GM12878 (cell line): ENCODE data around the gene ZBTB22. TPM values are rescaled to one million over a fixed set of nuclear protein-coding genes. Genes with fewer than 3 reads are reported as not detected.

ENCODE experiments used
- ATAC-seq: fragments of 200-7000 bp; cut with Tn5 transposase; 3 replicates; pipeline ENCODE4 v1.9.1; 2020; ENCODE audit warnings: mild to moderate bottlenecking, moderate library complexity
- BruUV-seq: library from RNA; stranded (reverse); fragments of 400-500 nt; replicated peaks from 2 replicates; lab custom pipeline; 2021; lab: Mats Ljungman, UMichigan
- CTCF ChIA-PET: fragments of 300-600 bp; sonication (Branson Sonifier 250); formaldehyde crosslinking; extraction: SDS; loops from one replicate; lab custom pipeline; 2021; ENCODE audit warnings: inconsistent platforms; lab: Yijun Ruan, JAX
- POLR2A ChIA-PET: fragments of 350-600 bp; formaldehyde crosslinking; extraction: SDS; loops from one replicate; lab custom pipeline; 2021; ENCODE audit warnings: inconsistent platforms; lab: Charles Lee
- RAD21 ChIA-PET: fragments of 300-600 bp; sonication (Branson Sonifier 250); formaldehyde crosslinking; loops from one replicate; lab custom pipeline; 2023; ENCODE audit warnings: antibody characterized with exemption; ENCODE audit not compliant: unreplicated experiment; lab: Charles Lee
- SMC1A ChIA-PET: fragments of 300-600 bp; sonication (Branson Sonifier 250); formaldehyde crosslinking; loops from one replicate; lab custom pipeline; 2023; ENCODE audit not compliant: unreplicated experiment, uncharacterized antibody; lab: Charles Lee
- DNase-seq: peaks from one replicate; pipeline ENCODE4 v3.0.0-alpha.2; 2011; ENCODE audit warnings: low read depth, low spot score
- FAIRE-seq: peaks from 3 replicates; lab custom pipeline; 2011; peaks lifted over from hg19 to GRCh38; lab: Jason Lieb, UNC
- H2AFZ ChIP-seq: 2 replicates; pipeline ENCODE4 v1.6.0; 2011; ENCODE audit warnings: low read depth, low read length, control low read depth; ENCODE audit not compliant: control insufficient read depth
- H3K27ac ChIP-seq: 2 replicates; pipeline ENCODE4 v1.5.1; 2011; ENCODE audit warnings: control low read depth; ENCODE audit not compliant: control insufficient read depth, insufficient read depth
- H3K27me3 ChIP-seq, 2 experiments: replicated peaks in 1 of 2; 2 replicates each; pipeline versions ENCODE4 v1.6.0 to v1.6.1; 2011; ENCODE audit warnings: low read length in 1 of 2; ENCODE audit not compliant: control insufficient read depth in 2 of 2, insufficient read depth in 2 of 2
- H3K36me3 ChIP-seq, 2 experiments: 2 replicates each; pipeline ENCODE4 v1.5.1; 2011; ENCODE audit warnings: low read length in 1 of 2; ENCODE audit not compliant: control insufficient read depth in 2 of 2, insufficient read depth in 2 of 2
- H3K4me1 ChIP-seq: 2 replicates; pipeline ENCODE4 v1.6.1; 2011; ENCODE audit warnings: mild to moderate bottlenecking, low read length, moderate library complexity, mixed read lengths; ENCODE audit not compliant: control insufficient read depth, insufficient read depth
- H3K4me2 ChIP-seq: 2 replicates; pipeline ENCODE4 v1.6.0; 2011; ENCODE audit warnings: control low read depth; ENCODE audit not compliant: control insufficient read depth, insufficient read depth
- H3K4me3 ChIP-seq: fragments of 200-600 bp; sonication (generic); 2 replicates; pipeline ENCODE4 v1.5.1; 2016
- H3K79me2 ChIP-seq: 2 replicates; pipeline ENCODE4 v1.6.0; 2011; ENCODE audit warnings: low read length; ENCODE audit not compliant: control insufficient read depth, insufficient read depth
- H3K9ac ChIP-seq: 2 replicates; pipeline ENCODE4 v1.8.0; 2011; ENCODE audit warnings: low read length, control low read depth, mixed read lengths; ENCODE audit not compliant: control insufficient read depth, insufficient read depth
- H3K9me3 ChIP-seq: replicated peaks from 3 replicates; pipeline ENCODE4 v1.5.1; 2011; ENCODE audit warnings: mild to moderate bottlenecking, low read length; ENCODE audit not compliant: control insufficient read depth, insufficient read depth
- H4K20me1 ChIP-seq: 2 replicates; pipeline ENCODE4 v1.6.0; 2011; ENCODE audit not compliant: control insufficient read depth, insufficient read depth
- BHLHE40 ChIP-seq, 2 experiments: fragments of 450-650 bp in 1 of 2; IDR thresholded peaks; 2 replicates each; pipeline ENCODE4 v1.6.1; 2011 to 2017; ENCODE audit warnings: low read depth in 2 of 2, borderline replicate concordance in 1 of 2, improper control_type of control experiment in 1 of 2, low read length in 1 of 2, mild to moderate bottlenecking in 1 of 2
- CBX3 ChIP-seq: fragments of 200-600 bp; sonication (generic); IDR thresholded peaks from 2 replicates; pipeline ENCODE4 v1.6.1; 2016; ENCODE audit warnings: low read depth, borderline replicate concordance
- CHD2 ChIP-seq: IDR thresholded peaks from 2 replicates; pipeline ENCODE4 v1.6.1; 2011; ENCODE audit warnings: low read depth, low read length, improper control_type of control experiment, borderline replicate concordance
- MTA2 ChIP-seq: fragments of 450-650 bp; IDR thresholded peaks from 2 replicates; pipeline ENCODE4 v1.6.1; 2016; ENCODE audit warnings: low read depth, mild to moderate bottlenecking, moderate library complexity
- NR2C1 ChIP-seq: fragments of 450-650 bp; IDR thresholded peaks from 2 replicates; pipeline ENCODE4 v1.6.1; 2017; ENCODE audit warnings: antibody characterized with exemption, mild to moderate bottlenecking, moderate library complexity
- RAD51 ChIP-seq: fragments of 450-650 bp; IDR thresholded peaks from 2 replicates; pipeline ENCODE4 v1.6.1; 2016; ENCODE audit warnings: moderate library complexity, mild to moderate bottlenecking, inconsistent platforms
- RUNX3 ChIP-seq: IDR thresholded peaks from 2 replicates; pipeline ENCODE4 v1.6.1; 2012; ENCODE audit warnings: low read length, inconsistent platforms
- SIN3A ChIP-seq: IDR thresholded peaks from 2 replicates; pipeline ENCODE4 v1.6.1; 2012; ENCODE audit warnings: low read depth, low read length, improper control_type of control experiment
- WGBS: methylation state at CpG from one replicate; pipeline ENCODE4 v1.1.6; 2016; ENCODE audit warnings: low lambda C conversion rate; ENCODE audit not compliant: insufficient replicate concordance, insufficient coverage; ENCODE audit errors: missing lambda C conversion rate; 5-methylcytosine and 5-hydroxymethylcytosine counted together
- in situ Hi-C: fragments of 300-500 bp; cut with MboI; formaldehyde crosslinking; loops from 9 replicates; pipeline ENCODE4 v1.14.3; 2018; ENCODE audit warnings: mixed read lengths
- intact Hi-C: fragments of 100-400 bp; cut with micrococcal nuclease; formaldehyde crosslinking; loops from one replicate; pipeline ENCODE4 v1.14.2; 2022; ENCODE audit not compliant: unreplicated experiment
- polyA plus RNA-seq, 11 experiments: library from polyadenylated mRNA; depleted of rRNA in 4 of 11; unstranded in 6 of 11; stranded (reverse) in 5 of 11; fragments of >200 nt; fragmentation: Nextera tagmentation in 4 of 11; fragmentation: Illumina TruSeq in 1 of 11; extraction: Ambion mirVana in 4 of 11; extraction: Trizol in 1 of 11; gene quantifications; 1 replicate in 1 of 11; 2 replicates in 10 of 11; pipeline versions ENCODE4 v1.2.1 to v1.2.3, GENCODE V29; 2011 to 2016; ENCODE audit warnings: inconsistent platforms in 2 of 11, missing spikeins in 2 of 11, low read depth in 1 of 11
- total RNA-seq, 4 experiments: library from RNA; depleted of rRNA in 3 of 4; stranded (reverse); fragments of >200 nt in 3 of 4; fragmentation: Illumina TruSeq in 1 of 4; extraction: Trizol in 1 of 4; gene quantifications; 2 replicates each; pipeline versions ENCODE4 v1.2.1 to v1.2.3, GENCODE V29; 2013 to 2021
- TF ChIP-seq, protein P1 (sequence below): IDR thresholded peaks from 2 replicates; pipeline ENCODE4 v1.6.1; 2012; ENCODE audit warnings: low read depth, low read length, improper control_type of control experiment
- TF ChIP-seq, protein P2 (sequence below): fragments of 450-650 bp; IDR thresholded peaks from 2 replicates; pipeline ENCODE4 v1.6.1; 2016; ENCODE audit warnings: mild to moderate bottlenecking
- TF ChIP-seq, protein P3 (sequence below): IDR thresholded peaks from 2 replicates; pipeline ENCODE4 v1.6.1; 2011; ENCODE audit warnings: low read depth, low read length, improper control_type of control experiment, borderline replicate concordance
- TF ChIP-seq, protein P4 (sequence below): fragments of 450-650 bp; IDR thresholded peaks from 2 replicates; pipeline ENCODE4 v1.6.1; 2017; ENCODE audit warnings: mild to moderate bottlenecking, low read depth, inconsistent platforms; ENCODE audit not compliant: poor library complexity, severe bottlenecking
- TF ChIP-seq, protein P5 (sequence below): fragments of 450-650 bp; formaldehyde crosslinking; IDR thresholded peaks from 2 replicates; pipeline ENCODE4 v1.5.0; 2022; ENCODE audit warnings: mild to moderate bottlenecking, missing genetic modification characterization

ZBTB22 gene
- total and polyA plus RNA-seq, 10 of the 15 experiments (the other 5 are each of a cell fraction or from before 2014, with no cell fraction given) = 0.11 to 9.9 (median 4.8) TPM

DNA sequence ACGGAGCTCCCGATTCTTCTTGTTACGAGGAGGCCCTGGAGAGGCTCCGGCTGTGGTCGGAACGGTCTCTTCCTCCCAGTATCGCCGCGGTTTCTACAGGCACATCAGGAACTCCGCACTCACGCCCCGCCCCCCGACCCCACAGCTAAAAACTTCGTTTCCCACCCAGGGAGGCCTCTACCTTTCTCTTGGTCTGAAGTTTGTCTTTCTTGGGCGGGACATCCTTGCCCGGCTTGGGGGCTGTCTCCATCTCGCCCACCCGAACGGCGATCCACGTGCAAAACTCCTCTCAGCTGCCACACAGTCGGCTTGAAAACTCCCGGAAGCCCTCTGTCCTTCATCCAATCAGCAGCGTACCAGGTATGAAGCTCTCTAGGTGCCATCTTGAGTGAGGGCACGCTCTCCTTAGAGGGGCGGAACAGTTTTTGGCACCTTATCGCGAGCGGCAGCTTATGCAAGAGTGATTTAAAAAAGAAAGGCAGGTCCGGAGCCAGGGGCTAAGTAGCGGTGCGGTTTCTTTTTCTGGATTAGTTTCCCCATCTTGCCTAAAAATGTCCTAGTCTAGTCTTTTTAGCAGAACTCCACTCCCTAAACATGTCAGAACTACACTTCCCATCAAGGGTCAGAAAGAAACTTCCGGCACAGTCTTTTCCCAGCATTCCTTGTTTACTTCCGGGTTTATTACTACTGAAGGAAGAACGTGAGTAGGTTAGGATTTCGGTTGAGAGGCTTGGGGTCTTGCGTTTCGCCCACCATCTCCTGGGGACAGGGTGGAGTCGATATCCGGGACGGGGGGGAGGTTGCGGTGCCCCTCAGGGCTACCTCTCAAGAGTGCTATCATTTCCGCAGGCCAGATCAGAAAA, 28.4 kb downstream of the ZBTB22 start, which contains the start of the genes PFDN6 and WDR46:
PFDN6 (plus strand) TSS at position 681 of the 863 bp plus-strand sequence. CDS start 256 bp downstream, outside the sequence.
WDR46 (minus strand) TSS at position 319 of the 863 bp plus-strand sequence; CDS start at position 250, 69 bp downstream.
- Histone ChIP-seq H3K79me2 (peaks cover 31% of the 10 kb centered on the region), H3K4me2 (peak within 1 kb of the TSS; percentile 80), H3K27me3 (no peaks in the 10 kb centered on the region), H3K27ac (peak within 1 kb of the TSS; percentile 74), H2AFZ (peak within 1 kb of the TSS; percentile 98), H3K4me1 (no peaks in the 10 kb centered on the region), H4K20me1 (no peaks in the 10 kb centered on the region), H3K4me3 (peak within 1 kb of the TSS; percentile 78), H3K36me3 (peaks cover 2 to 30% of the 10 kb centered on the region in 2 experiments; a peak in 3 of 4 replicates), H3K9me3 (no peaks in the 10 kb centered on the region), H3K9ac (peak within 1 kb of the TSS; percentile 73)
- WGBS = 1% methylated on average over 43 of the region's 43 CpGs
- FAIRE-seq (peak; percentile 99), ATAC-seq (peak; percentile 99), DNase-seq (peak; percentile 89)
- in situ Hi-C loops (no loop called here), intact Hi-C loops (loop anchor here (1.0 kb wide), 2 partner anchors 9 to 12 kb away; partner anchors contain the start of genes B3GALT4 and RGL2)
- ChIA-PET POLR2A (interaction anchor here (0.6 to 3.5 kb wide), 11 partner anchors 9 to 177 kb away, joined by 3 to 60 read pairs (median 8); partner anchors contain the start of genes B3GALT4, CUTA, RGL2 and RPS18), RAD21 (interaction anchor here (0.6 to 2.6 kb wide), 11 partner anchors 9 to 1550 kb away, joined by 3 to 12 read pairs (median 5); partner anchors contain the start of genes B3GALT4, RPS18, VPS52 and ZBTB22), CTCF (interaction anchor here (1.2 to 5.0 kb wide), 3 partner anchors 10 to 55 kb away, joined by 4 to 28 read pairs (median 8); partner anchors contain the start of genes B3GALT4 and RGL2), SMC1A (interaction anchor here (1.3 to 4.4 kb wide), 7 partner anchors 8 to 29 kb away, joined by 3 to 25 read pairs (median 5); partner anchors contain the start of genes B3GALT4, RPS18, VPS52 and ZBTB22)
- no TSS peak for BruUV-seq
- TF ChIP-seq MTA2 (peak; percentile 92), RUNX3 (peak; percentile 63), SIN3A (peak; percentile 98), BHLHE40 (IDR thresholded peaks at IDR 0.05; ENCODE audit: borderline replicate concordance in 1 of 2, low read depth in 2 of 2, low read length in 1 of 2) (peak; percentile 76 to 86), CHD2 (peak; percentile 88), CBX3 (no peak), NR2C1 (peak; percentile 99), RAD51 (no peak; the same call in 1 of the 2 replicates)
- TF ChIP-seq, protein P1, sequence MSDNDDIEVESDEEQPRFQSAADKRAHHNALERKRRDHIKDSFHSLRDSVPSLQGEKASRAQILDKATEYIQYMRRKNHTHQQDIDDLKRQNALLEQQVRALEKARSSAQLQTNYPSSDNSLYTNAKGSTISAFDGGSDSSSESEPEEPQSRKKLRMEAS = peak; percentile 95
- TF ChIP-seq, protein P2, sequence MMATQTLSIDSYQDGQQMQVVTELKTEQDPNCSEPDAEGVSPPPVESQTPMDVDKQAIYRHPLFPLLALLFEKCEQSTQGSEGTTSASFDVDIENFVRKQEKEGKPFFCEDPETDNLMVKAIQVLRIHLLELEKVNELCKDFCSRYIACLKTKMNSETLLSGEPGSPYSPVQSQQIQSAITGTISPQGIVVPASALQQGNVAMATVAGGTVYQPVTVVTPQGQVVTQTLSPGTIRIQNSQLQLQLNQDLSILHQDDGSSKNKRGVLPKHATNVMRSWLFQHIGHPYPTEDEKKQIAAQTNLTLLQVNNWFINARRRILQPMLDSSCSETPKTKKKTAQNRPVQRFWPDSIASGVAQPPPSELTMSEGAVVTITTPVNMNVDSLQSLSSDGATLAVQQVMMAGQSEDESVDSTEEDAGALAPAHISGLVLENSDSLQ = no peak; the same call in none of the 2 replicates
- TF ChIP-seq, protein P3, sequence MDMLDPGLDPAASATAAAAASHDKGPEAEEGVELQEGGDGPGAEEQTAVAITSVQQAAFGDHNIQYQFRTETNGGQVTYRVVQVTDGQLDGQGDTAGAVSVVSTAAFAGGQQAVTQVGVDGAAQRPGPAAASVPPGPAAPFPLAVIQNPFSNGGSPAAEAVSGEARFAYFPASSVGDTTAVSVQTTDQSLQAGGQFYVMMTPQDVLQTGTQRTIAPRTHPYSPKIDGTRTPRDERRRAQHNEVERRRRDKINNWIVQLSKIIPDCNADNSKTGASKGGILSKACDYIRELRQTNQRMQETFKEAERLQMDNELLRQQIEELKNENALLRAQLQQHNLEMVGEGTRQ = no peak
- TF ChIP-seq, protein P4, sequence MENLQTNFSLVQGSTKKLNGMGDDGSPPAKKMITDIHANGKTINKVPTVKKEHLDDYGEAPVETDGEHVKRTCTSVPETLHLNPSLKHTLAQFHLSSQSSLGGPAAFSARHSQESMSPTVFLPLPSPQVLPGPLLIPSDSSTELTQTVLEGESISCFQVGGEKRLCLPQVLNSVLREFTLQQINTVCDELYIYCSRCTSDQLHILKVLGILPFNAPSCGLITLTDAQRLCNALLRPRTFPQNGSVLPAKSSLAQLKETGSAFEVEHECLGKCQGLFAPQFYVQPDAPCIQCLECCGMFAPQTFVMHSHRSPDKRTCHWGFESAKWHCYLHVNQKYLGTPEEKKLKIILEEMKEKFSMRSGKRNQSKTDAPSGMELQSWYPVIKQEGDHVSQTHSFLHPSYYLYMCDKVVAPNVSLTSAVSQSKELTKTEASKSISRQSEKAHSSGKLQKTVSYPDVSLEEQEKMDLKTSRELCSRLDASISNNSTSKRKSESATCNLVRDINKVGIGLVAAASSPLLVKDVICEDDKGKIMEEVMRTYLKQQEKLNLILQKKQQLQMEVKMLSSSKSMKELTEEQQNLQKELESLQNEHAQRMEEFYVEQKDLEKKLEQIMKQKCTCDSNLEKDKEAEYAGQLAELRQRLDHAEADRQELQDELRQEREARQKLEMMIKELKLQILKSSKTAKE = no peak
- TF ChIP-seq, protein P5, sequence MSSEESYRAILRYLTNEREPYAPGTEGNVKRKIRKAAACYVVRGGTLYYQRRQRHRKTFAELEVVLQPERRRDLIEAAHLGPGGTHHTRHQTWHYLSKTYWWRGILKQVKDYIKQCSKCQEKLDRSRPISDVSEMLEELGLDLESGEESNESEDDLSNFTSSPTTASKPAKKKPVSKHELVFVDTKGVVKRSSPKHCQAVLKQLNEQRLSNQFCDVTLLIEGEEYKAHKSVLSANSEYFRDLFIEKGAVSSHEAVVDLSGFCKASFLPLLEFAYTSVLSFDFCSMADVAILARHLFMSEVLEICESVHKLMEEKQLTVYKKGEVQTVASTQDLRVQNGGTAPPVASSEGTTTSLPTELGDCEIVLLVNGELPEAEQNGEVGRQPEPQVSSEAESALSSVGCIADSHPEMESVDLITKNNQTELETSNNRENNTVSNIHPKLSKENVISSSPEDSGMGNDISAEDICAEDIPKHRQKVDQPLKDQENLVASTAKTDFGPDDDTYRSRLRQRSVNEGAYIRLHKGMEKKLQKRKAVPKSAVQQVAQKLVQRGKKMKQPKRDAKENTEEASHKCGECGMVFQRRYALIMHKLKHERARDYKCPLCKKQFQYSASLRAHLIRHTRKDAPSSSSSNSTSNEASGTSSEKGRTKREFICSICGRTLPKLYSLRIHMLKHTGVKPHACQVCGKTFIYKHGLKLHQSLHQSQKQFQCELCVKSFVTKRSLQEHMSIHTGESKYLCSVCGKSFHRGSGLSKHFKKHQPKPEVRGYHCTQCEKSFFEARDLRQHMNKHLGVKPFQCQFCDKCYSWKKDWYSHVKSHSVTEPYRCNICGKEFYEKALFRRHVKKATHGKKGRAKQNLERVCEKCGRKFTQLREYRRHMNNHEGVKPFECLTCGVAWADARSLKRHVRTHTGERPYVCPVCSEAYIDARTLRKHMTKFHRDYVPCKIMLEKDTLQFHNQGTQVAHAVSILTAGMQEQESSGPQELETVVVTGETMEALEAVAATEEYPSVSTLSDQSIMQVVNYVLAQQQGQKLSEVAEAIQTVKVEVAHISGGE (CRISPR knock-in tag) = no peak
